NCI-H146 treated with DMSO at 0.1 percent for 48 hours (cell line): ENCODE measurements around the gene CACNG3.
A peak's percentile ranks its signal among the peaks of the same experiment; 100 is the strongest.

Experiments used
- DNase-seq: peaks from one replicate; lab custom pipeline; 2025; ENCODE audit not compliant: unreplicated experiment; lab: John Stamatoyannopoulos, UW

CACNG3 gene

DNA sequence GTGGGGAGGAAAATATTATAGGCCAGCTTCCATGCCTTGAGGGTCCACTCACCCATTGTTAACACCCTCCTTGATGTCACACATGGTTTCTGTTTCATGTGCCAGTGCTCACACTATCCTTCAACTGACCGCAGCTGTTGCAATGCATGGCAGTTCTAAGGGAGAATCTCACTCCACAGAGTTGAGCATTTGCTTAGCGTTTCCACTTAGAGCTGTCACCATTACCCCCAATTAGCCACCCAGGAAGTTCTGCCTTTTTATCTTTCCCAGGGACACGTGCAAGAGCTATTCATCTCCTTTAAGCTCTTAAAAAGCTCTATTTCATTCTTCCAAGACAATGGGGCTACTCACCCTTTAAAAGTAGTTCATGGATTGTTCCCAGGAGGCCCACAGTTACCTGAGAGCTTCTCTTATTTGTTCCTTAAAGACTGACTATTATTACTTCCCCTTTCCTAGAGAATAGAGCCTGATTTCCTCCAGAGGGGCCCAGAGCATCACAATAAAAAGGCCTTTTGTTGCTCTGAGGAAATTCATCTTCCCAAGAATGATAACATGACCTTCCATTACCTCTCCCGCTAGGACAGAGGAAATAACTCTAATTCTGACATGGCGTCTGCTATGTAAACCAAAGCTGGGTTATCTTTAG lies 126.8 kb downstream of the CACNG3 start:
- DNase-seq: no peak

DNA sequence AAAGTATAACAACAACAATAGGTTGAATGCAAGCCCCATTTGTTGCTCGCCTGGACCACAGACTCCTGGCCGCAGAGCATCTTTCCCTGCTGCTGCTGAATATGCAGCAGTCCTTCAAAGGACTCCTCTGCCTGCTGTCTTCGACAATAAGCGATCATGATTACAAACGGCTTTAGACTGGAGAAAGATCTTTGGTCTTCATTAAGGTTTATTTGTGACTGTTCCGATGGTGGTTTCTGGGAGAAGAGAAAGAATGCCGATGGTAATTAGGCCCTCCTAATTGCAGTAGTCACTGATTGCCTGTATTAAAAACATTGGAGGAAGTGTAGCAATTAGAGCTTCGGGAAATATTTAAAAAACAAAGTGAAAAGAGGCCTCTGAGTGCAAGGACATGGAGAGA lies 138.2 kb downstream of the CACNG3 start:
- DNase-seq: no peak

DNA sequence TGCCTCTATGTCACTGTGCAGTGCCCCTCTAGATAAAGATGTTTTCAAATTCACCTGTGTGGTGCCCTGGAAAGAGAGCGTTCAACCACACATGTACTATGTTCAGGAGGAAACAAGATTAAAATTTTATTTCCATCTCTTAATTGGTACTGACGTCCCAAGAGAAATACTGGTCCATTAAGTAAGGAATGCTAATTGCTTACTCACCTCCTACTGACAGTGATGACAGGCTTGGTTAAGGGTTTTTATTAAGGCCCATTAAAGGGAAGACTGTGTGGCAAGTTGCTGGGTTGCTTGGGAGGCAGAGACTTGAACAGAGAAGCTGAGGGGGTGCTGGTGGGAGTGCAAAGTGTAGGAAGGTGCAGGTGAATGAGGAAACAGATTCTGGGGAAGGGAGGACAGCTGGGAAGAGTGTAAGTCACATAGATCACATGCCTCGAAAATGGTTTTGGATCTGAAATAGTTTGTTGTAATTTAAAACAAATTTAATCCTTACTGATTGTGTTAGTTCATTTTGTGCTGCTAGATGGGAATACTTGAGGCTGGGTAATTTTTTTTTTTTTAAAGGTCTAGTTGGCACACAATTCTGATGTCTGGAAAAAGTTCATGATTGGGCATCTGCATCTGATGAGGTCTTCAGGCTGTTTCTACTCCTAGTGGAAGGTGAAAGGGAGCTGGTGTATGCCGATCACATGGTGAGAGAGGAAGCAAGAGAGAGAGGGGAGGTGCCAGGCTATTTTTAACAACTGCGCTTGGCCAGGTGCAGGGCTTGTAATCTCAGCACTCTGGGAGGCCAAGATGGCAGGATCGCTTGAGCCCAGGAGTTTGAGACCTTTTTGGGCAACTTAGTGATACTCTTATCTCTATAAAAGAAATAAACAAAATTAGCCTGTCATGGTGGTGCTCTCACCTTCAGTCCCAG lies 140.5 kb downstream of the CACNG3 start:
- DNase-seq: no peak

DNA sequence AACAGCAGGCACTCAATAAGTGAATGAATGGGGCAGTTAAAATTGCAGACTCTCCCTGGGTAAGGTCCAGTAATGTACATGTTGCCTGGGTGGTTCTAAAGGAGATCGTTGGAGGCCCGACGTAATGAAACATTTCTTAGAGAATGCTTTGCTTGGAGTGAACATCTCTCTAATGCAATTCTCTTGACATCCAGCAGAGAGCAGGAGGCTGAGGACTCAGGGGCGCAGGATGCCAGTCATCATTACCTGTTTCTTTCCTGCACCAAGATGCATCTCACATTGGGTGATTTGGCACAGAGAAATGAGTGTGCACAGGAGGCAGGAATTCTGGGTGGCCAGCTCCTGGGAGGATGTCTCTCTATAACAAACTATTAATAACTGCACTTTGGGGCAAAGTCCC lies 152.9 kb downstream of the CACNG3 start:
- peak; percentile 5 for DNase-seq
